K562 (cell line): ENCODE data around the gene CDK14.

Experiments
- ELF4 ChIP-seq: fragments of 450-650 bp; formaldehyde crosslinking; IDR thresholded peaks from 2 replicates; pipeline ENCODE4 v1.4.0; 2022; ENCODE audit warnings: missing genetic modification characterization
- MXI1 ChIP-seq: IDR thresholded peaks from 2 replicates; pipeline ENCODE4 v1.6.1; 2011; ENCODE audit warnings: low read depth, mild to moderate bottlenecking, improper control_type of control experiment, low read length
- SAP30 ChIP-seq: fragments of 200-600 bp; sonication (generic); IDR thresholded peaks from 2 replicates; pipeline ENCODE4 v1.6.1; 2012; ENCODE audit warnings: borderline replicate concordance, low read depth, mild to moderate bottlenecking, moderate library complexity, low read length, control low read depth, inconsistent platforms; ENCODE audit not compliant: insufficient read depth, poor library complexity, severe bottlenecking
- ZFP1 ChIP-seq: fragments of 450-650 bp; formaldehyde crosslinking; IDR thresholded peaks from 2 replicates; pipeline ENCODE4 v1.4.0; 2020; ENCODE audit warnings: mild to moderate bottlenecking, mixed read lengths
- ZNF398 ChIP-seq: fragments of 250-450 bp; sonication (Bioruptor Pico); IDR thresholded peaks from 2 replicates; pipeline ENCODE4 v1.8.0; 2021; ENCODE audit warnings: moderate library complexity, mild to moderate bottlenecking, inconsistent platforms
- TF ChIP-seq, protein P1 (sequence below): sonication (generic); formaldehyde crosslinking; IDR thresholded peaks from 2 replicates; pipeline ENCODE4 v1.5.0; 2020; ENCODE audit warnings: missing genetic modification reagents
- TF ChIP-seq, protein P2 (sequence below), 2 experiments: fragments of 450-650 bp; formaldehyde crosslinking in 1 of 2; IDR thresholded peaks; 2 replicates each; pipeline versions ENCODE4 v1.4.0 to v1.6.1; 2014 to 2020; ENCODE audit warnings: mild to moderate bottlenecking in 2 of 2, borderline replicate concordance in 1 of 2, low read depth in 1 of 2

DNA sequence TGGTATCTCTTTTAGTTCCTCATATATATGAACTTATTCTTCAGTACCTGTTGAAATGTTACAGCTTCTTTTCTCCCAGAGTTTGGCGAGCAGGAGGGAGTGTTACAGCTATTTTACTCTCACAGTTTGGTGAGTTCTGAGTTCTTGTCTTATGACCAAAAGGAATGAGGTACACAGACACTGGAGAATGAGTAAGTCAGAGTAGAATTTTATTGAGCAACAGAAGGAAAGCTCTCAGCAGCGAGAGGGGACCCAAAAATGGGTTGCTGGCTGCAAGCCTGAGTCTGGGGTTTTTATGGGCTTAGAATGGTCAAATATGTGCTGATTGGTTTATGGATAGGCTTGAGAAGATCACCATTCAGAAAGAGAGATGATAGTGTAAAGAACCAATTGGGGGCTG, 175.2 kb downstream of the CDK14 start:
- no peak for TF ChIP-seq ZNF398 (CRISPR knock-in tag)
- TF ChIP-seq ZFP1 (CRISPR knock-in tag), result no peak
- TF ChIP-seq, protein P1, sequence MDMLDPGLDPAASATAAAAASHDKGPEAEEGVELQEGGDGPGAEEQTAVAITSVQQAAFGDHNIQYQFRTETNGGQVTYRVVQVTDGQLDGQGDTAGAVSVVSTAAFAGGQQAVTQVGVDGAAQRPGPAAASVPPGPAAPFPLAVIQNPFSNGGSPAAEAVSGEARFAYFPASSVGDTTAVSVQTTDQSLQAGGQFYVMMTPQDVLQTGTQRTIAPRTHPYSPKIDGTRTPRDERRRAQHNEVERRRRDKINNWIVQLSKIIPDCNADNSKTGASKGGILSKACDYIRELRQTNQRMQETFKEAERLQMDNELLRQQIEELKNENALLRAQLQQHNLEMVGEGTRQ, result no peak
- no peak for TF ChIP-seq MXI1
- TF ChIP-seq, protein P2, sequence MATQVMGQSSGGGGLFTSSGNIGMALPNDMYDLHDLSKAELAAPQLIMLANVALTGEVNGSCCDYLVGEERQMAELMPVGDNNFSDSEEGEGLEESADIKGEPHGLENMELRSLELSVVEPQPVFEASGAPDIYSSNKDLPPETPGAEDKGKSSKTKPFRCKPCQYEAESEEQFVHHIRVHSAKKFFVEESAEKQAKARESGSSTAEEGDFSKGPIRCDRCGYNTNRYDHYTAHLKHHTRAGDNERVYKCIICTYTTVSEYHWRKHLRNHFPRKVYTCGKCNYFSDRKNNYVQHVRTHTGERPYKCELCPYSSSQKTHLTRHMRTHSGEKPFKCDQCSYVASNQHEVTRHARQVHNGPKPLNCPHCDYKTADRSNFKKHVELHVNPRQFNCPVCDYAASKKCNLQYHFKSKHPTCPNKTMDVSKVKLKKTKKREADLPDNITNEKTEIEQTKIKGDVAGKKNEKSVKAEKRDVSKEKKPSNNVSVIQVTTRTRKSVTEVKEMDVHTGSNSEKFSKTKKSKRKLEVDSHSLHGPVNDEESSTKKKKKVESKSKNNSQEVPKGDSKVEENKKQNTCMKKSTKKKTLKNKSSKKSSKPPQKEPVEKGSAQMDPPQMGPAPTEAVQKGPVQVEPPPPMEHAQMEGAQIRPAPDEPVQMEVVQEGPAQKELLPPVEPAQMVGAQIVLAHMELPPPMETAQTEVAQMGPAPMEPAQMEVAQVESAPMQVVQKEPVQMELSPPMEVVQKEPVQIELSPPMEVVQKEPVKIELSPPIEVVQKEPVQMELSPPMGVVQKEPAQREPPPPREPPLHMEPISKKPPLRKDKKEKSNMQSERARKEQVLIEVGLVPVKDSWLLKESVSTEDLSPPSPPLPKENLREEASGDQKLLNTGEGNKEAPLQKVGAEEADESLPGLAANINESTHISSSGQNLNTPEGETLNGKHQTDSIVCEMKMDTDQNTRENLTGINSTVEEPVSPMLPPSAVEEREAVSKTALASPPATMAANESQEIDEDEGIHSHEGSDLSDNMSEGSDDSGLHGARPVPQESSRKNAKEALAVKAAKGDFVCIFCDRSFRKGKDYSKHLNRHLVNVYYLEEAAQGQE (IDR thresholded peaks at IDR 0.05; ENCODE audit: borderline replicate concordance), result no peak
- TF ChIP-seq, protein P2 (CRISPR knock-in tag; IDR thresholded peaks at IDR 0.05; ENCODE audit: low read depth), result no peak
- no peak for TF ChIP-seq SAP30
- TF ChIP-seq ELF4 (CRISPR knock-in tag), result no peak
